ENCODE results near the gene FRAT1. TPM values are rescaled to one million over a fixed set of nuclear protein-coding genes. Genes with fewer than 3 reads are reported as not detected.

The FRAT1 gene
- polyA plus RNA-seq, 1 of the 3 experiments (the other 2 are of a cell fraction): 1.8 TPM

DNA sequence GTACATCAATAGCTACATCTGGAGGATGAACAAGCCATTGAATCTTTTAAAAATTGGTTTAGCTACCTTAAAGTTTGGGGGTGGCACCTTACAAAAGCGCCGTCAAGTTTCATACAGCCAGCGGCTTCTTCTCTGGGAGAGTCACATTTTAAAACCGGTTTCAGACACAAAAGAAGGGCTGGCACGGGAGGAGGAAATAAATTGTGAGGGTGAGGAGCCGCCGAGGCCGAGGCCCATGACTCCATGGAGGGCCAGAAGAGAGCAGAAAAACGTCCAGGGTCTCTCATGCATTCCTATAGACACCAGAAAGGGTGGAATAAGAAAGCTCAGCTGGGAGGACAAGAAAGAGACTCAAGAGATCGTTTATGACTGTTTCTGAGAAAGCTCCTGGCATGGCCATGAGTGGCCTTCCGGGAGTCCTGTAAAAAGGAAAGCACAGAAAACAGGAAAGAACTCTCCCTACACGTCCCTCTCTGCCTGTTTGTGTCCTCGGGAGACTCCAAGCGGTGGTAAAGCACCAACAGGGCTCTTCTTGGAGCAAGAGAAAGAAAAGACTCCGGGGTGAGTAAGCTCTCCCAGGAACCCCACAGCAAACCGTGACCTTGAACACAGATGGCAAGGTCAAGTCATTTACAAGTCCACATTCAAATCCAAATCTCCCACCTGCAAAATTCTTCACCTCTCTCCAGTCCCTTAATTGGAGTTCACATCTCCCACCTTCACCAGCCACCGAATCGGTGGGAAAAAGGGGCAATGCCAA, 13.7 kb downstream of the FRAT1 start:
- peak overlapping the region; percentile 26; the same call in 1 of the 2 replicates for H3K9ac ChIP-seq
- 67% methylated on average over 18 of the region's 18 CpGs for WGBS (ENCODE audit: low lambda C conversion rate)
- ChIA-PET CTCF (interaction anchor here (0.6 to 4.2 kb wide), 11 partner anchors 11 to 75 kb away, joined by 3 to 31 read pairs (median 4); partner anchors contain the start of genes ARHGAP19 and FRAT1), POLR2A (interaction anchor here (1.2 to 2.1 kb wide), 2 partner anchors 13 to 17 kb away, joined by 3 to 7 read pairs; no protein-coding TSS in a partner anchor)
- no peaks in the 10 kb centered on the region for H3K9me3 ChIP-seq
- 0 out of 2 replicates have a peak overlapping the region, but pooled peaks have one; percentile 36 for H2AFZ ChIP-seq (ENCODE audit: low read depth)
- H3K4me1 ChIP-seq (ENCODE audit: control insufficient read depth in 1 of 2, insufficient read depth in 2 of 2, low read depth in 1 of 2, low read length in 1 of 2): peaks cover 0 to 21% of the 10 kb centered on the region in 2 experiments; a peak in 1 of 4 replicates
- TF ChIP-seq GABPA (IDR thresholded peaks at IDR 0.05; ENCODE audit: low read depth) (no peak), RXRA (IDR thresholded peaks at IDR 0.05; ENCODE audit: borderline replicate concordance, low read depth) (no peak), RCOR1 (IDR thresholded peaks at IDR 0.05; ENCODE audit: low read length) (no peak), ZBTB33 (IDR thresholded peaks at IDR 0.05; ENCODE audit: borderline replicate concordance, low read depth) (no peak), GATA2 (CRISPR knock-in tag; IDR thresholded peaks at IDR 0.05) (no peak), POLR2AphosphoS5 (IDR thresholded peaks at IDR 0.05; ENCODE audit: low read depth, low read length) (no peak), NRF1 (IDR thresholded peaks at IDR 0.05; ENCODE audit: low read depth, low read length) (no peak), FOXJ3 (CRISPR knock-in tag; IDR thresholded peaks at IDR 0.05) (no peak), YY1 (IDR thresholded peaks at IDR 0.05; ENCODE audit: low read depth) (no peak), FOSL2 (IDR thresholded peaks at IDR 0.05; ENCODE audit: borderline replicate concordance, low read depth) (no peak), TCF12 (IDR thresholded peaks at IDR 0.05) (no peak), ELF1 (IDR thresholded peaks at IDR 0.05) (no peak)
- TF ChIP-seq, protein P1, sequence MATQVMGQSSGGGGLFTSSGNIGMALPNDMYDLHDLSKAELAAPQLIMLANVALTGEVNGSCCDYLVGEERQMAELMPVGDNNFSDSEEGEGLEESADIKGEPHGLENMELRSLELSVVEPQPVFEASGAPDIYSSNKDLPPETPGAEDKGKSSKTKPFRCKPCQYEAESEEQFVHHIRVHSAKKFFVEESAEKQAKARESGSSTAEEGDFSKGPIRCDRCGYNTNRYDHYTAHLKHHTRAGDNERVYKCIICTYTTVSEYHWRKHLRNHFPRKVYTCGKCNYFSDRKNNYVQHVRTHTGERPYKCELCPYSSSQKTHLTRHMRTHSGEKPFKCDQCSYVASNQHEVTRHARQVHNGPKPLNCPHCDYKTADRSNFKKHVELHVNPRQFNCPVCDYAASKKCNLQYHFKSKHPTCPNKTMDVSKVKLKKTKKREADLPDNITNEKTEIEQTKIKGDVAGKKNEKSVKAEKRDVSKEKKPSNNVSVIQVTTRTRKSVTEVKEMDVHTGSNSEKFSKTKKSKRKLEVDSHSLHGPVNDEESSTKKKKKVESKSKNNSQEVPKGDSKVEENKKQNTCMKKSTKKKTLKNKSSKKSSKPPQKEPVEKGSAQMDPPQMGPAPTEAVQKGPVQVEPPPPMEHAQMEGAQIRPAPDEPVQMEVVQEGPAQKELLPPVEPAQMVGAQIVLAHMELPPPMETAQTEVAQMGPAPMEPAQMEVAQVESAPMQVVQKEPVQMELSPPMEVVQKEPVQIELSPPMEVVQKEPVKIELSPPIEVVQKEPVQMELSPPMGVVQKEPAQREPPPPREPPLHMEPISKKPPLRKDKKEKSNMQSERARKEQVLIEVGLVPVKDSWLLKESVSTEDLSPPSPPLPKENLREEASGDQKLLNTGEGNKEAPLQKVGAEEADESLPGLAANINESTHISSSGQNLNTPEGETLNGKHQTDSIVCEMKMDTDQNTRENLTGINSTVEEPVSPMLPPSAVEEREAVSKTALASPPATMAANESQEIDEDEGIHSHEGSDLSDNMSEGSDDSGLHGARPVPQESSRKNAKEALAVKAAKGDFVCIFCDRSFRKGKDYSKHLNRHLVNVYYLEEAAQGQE (IDR thresholded peaks at IDR 0.05; ENCODE audit: low read depth, low read length): no peak
- TF ChIP-seq, protein P2, sequence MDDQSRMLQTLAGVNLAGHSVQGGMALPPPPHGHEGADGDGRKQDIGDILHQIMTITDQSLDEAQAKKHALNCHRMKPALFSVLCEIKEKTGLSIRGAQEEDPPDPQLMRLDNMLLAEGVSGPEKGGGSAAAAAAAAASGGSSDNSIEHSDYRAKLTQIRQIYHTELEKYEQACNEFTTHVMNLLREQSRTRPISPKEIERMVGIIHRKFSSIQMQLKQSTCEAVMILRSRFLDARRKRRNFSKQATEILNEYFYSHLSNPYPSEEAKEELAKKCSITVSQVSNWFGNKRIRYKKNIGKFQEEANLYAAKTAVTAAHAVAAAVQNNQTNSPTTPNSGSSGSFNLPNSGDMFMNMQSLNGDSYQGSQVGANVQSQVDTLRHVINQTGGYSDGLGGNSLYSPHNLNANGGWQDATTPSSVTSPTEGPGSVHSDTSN (IDR thresholded peaks at IDR 0.05): no peak
- TF ChIP-seq, protein P3, sequence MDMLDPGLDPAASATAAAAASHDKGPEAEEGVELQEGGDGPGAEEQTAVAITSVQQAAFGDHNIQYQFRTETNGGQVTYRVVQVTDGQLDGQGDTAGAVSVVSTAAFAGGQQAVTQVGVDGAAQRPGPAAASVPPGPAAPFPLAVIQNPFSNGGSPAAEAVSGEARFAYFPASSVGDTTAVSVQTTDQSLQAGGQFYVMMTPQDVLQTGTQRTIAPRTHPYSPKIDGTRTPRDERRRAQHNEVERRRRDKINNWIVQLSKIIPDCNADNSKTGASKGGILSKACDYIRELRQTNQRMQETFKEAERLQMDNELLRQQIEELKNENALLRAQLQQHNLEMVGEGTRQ (IDR thresholded peaks at IDR 0.05; ENCODE audit: borderline replicate concordance, low read depth, low read length): no peak
- peaks cover 16% of the 10 kb centered on the region for H3F3A ChIP-seq (replicated peaks; ENCODE audit: insufficient read depth)
- H4K20me1 ChIP-seq (ENCODE audit: insufficient read depth): peaks cover 7% of the 10 kb centered on the region; the same call in 1 of the 2 replicates
- no peaks in the 10 kb centered on the region for H3K27me3 ChIP-seq (ENCODE audit: insufficient read depth)
- no peak overlapping the region for H3K27ac ChIP-seq (ENCODE audit: low read depth in 2 of 2, low read length in 1 of 2)
- no peaks in the 10 kb centered on the region; the same call in 1 of the 2 replicates for H3K79me2 ChIP-seq (ENCODE audit: insufficient read depth)
- H3K9me2 ChIP-seq: no peaks in the 10 kb centered on the region
- H3K4me2 ChIP-seq: peak overlapping the region; percentile 94
- DNase-seq: no peak
- H3K36me3 ChIP-seq (replicated peaks in 1 of 2; ENCODE audit: control insufficient read depth in 1 of 2, insufficient read depth in 2 of 2, low read length in 1 of 2): no peaks in the 10 kb centered on the region
- peak overlapping the region; percentile 77 to 83 for H3K4me3 ChIP-seq (ENCODE audit: low read depth in 2 of 2, low read length in 1 of 2)

All from SK-N-SH (cell line).